Activated T-cell treated with anti-CD3 and anti-CD28 coated beads, Interleukin-2, amount 50 U/mL, for 48 hours (primary cell): ENCODE measurements around the gene CYP4Z1.
"Not testable (repeated sequence)": the region's sequence is repeated elsewhere in the genome, so short reads cannot be mapped to it uniquely, and the experiment has no call there.

Experiments
- DNase-seq, 2 experiments: peaks; one replicate each; pipeline ENCODE4 v3.0.0-alpha.2; 2020

The CYP4Z1 gene, protein sequence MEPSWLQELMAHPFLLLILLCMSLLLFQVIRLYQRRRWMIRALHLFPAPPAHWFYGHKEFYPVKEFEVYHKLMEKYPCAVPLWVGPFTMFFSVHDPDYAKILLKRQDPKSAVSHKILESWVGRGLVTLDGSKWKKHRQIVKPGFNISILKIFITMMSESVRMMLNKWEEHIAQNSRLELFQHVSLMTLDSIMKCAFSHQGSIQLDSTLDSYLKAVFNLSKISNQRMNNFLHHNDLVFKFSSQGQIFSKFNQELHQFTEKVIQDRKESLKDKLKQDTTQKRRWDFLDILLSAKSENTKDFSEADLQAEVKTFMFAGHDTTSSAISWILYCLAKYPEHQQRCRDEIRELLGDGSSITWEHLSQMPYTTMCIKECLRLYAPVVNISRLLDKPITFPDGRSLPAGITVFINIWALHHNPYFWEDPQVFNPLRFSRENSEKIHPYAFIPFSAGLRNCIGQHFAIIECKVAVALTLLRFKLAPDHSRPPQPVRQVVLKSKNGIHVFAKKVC

DNA sequence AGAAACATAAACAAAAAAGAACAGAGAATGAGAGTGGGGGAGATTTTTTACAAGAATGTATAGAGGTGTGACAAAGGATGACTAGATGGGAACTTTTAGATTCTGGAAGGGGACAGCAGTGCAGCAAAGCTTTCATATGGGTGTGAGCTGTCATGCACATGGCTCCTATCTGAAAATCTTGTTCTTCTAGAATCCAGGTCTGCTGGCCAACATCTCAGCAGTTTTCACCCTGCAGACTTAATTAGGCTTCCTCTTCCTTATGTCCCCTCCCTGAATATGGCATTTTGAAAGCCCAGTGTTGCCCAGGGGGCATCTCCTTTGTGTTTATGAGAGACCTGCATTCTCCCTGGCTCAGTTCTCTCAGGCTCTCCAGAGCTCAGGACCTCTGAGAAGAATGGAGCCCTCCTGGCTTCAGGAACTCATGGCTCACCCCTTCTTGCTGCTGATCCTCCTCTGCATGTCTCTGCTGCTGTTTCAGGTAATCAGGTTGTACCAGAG lies at the start of gene CYP4Z1:
Gene CYP4Z1, plus strand, starts transcription at position 135 of the 498 bp plus-strand sequence. Its CDS starts 260 bp downstream, at position 395.
- DNase-seq: no peak

DNA sequence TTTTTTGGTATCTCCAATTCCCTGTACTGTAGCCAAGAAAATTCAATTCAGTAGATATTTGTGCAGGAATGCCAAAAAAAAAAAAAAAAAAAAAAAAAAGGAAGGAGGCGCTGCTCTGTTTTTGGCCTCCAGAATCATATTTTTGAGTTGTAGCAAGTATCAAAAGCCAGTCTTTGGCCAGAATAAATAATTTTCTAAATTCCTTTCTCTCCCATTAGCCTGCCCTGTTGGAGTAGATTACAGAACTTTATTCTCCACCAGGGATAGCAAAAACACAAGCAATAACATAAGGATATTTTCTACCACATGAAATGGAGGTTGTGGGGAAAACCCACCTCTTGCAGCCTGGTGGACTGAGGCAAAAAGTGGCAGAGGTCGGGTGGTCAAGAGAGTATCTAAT lies 46.0 kb upstream of the CYP4Z1 start:
- DNase-seq: no peak

DNA sequence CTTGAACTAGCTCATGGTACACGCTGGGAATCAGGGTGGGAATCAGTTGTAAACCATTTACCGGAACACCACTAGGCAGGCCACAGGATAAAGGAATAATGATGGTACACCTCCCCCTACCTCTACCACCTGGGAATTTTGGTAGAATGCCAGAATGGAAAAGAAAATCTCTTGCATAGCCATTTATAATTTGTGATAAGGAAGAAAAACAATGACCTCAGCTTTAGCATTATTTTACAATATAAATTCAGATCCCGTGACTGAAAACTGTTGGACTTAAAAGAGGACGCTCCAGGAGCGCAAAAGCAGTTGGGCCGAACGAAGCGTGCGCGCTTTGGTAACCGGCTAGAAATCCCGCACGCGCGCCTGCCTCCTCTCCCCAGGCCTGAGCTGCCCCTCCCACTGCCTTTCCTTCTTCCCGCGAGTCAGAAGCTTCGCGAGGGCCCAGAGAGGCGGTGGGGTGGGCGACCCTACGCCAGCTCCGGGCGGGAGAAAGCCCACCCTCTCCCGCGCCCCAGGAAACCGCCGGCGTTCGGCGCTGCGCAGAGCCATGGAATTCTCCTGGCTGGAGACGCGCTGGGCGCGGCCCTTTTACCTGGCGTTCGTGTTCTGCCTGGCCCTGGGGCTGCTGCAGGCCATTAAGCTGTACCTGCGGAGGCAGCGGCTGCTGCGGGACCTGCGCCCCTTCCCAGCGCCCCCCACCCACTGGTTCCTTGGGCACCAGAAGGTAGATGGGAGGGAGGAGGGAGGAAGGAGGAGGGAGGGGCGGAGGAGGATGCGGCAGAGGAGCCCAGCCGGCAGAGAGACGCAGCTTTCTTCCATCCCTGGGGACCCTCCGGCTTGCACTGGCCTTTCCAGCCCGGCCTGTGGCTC lies 43.5 kb upstream of the CYP4Z1 start, which contains the start of gene CYP4X1:
Gene CYP4X1, plus strand, starts transcription at position 402 of the 873 bp plus-strand sequence. Its CDS starts 149 bp downstream, at position 551.
- no peak for DNase-seq

DNA sequence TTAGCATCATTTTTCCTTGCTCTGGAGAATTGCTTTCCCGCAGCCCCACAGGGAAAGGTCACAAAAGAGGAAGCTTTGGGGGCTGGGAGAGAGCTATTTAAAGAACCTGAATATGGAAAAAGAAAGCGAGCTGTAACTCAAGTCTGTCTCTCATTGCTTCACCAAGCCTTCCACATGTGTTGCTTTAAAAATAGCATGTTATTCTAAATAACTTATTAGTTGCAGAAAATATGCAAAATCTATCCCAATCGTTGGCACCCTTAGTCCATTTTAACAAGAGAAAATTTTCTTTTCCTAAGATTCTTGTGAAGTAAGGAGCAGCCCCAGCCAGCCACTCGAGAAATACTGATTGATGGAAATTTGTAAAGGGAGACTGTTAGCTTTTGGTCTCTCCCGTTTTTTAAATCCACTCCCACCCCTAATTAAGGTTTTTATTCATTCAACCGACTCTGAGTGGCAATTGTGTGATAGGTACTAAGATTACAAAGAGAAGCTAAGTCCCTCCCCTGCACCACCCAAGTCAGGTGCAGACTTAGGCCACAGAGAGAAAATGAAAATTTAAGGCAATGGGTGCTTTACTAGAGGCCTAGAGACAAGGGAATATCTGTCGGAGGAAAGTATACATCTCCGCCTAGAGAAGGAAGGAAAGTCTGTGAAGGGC lies 42.8 kb upstream of the CYP4Z1 start:
- no peak for DNase-seq

DNA sequence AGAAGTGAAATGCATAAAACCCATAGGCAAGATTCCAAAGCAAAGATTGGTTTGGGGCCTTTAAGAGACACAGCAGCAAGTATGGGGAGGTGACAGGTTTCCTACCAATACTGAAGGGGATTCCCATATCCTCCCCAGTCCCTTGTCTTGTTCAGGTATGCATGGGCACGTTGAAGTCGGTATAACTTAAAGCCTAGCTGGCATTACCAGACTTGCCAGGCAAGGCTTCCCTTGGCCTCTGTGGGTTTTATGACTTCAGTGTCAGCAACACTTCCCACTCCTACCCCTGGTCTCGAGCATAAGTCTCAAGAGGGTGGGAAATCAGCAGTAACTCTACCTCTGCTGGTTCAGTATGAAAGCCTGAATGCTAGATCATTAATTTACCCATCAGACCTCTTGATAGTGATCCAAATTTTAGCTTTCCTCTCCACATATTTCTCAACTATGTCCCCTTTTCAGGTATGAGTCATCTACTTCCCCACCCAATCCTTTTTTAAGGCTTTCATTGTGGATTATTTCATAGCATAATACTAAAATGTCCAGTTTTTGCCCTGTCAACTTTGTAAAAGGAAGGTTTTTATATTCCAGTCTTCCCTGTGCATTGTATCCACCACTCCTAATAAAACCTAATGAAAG lies 36.7 kb upstream of the CYP4Z1 start:
- DNase-seq: no peak

DNA sequence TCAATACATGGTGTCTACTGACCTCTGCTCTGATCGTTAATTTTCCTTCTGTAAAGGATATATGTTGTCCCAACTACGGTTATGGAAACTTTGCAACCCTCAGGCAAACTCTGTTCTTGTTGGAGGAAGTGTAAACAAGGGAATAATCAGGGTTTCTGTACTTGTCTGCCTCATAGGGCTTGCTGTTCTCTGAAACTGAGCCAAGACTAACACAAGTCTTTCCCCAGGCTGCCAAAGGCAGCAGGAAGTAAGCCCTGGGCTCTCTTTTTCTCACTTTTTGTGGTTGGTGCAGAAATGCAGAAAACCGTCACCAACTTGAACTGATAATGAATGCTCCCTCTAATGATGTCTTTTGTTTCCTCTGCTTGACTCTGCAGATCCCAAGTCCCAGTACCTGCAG lies 36.0 kb upstream of the CYP4Z1 start:
- DNase-seq: no peak

DNA sequence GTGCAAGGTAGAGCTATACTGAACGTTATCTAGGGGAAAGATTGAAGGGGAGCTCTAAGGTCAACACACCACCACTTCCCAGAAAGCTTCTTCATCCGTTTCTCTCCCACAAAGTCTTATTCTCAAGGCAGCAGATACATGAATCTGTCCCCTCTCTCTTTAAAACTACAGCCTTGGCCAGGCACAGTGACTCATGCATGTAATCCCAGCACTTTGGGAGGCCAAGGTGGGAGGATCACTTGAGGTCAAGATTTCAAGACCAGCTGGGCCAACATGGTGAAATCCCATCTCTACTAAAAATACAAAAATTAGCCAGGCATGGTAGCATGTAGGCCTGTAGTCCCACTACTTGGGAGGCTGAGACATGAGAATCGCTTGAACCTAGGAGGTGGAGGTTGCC lies 35.4 kb upstream of the CYP4Z1 start:
- DNase-seq: no peak

DNA sequence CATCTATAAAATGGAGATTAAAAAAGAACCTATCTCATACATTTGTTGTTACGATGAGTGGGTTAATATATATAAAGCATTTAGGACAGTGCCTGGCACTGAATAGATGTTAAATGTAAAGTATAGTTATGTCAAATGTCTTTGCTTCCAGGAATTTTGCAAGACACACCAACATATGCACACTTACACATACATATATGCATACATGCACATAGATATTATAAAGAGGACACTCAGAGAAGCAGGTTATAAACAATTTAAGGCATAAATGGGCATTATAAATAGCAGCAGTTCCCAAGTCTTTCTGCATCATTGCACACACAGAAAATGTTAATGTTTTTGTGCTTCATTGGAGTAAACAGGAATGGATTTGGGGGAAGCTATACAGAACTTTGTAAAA lies 30.3 kb upstream of the CYP4Z1 start:
- no peak for DNase-seq

DNA sequence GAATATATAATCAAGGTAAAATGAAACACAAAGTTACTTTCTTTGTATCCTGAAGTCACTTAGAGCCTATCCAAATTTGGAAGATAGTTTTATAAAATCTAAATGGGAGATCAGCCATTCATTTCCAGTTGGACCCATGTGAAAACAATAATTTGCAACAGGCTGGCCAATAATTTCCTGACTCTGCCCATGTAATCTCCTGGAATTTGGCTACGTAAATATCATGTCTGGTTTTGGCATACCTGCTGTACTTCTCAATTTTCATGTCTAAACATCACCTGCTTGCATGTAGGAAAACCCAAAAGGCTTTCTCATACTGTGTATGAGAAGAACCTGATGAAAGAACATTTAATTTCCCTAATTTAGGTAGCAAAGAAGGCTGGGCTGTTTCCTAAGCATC lies 7.7 kb upstream of the CYP4Z1 start:
- DNase-seq: no peak

DNA sequence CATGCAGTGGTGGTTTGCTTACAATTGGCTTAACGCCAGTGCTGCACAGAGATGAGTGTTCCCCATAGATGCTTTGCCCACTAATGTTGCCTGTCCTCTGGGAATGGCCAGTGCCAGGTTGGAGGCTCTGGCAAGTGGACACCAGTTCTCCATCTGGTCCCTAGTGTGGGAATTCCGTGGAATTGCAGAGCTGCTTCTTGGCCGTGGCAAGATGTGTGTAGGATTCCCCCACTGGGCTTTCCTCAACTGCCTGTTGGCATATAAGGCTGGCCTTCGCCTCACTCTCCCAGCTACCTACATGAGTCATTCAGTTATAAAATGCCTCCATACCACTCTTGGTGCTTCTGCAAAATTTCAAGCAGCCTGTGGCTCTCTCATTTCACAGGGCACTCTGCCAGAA lies 2.0 kb downstream of the CYP4Z1 start:
- not testable (repeated sequence) for DNase-seq

DNA sequence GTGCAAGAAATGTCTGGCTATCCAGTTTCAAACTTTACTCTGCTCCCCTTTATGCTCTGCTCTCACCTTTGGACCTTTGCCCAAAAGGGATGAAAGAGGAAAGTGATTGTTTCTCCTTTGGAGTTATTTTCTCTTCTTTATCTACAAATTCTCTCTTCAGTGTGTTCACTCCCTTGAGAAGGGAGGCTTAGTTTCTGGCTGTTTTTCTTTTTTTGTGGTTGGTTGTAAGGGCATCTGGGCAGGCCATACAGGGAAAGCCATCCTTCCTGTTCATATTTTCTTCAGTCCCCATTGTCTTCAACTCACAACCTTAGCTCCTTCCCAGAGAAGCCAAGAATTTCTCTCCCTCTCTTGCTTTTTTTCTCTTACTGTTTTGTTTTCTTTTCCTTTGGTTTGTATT lies 2.5 kb downstream of the CYP4Z1 start:
- not testable (repeated sequence) for DNase-seq

DNA sequence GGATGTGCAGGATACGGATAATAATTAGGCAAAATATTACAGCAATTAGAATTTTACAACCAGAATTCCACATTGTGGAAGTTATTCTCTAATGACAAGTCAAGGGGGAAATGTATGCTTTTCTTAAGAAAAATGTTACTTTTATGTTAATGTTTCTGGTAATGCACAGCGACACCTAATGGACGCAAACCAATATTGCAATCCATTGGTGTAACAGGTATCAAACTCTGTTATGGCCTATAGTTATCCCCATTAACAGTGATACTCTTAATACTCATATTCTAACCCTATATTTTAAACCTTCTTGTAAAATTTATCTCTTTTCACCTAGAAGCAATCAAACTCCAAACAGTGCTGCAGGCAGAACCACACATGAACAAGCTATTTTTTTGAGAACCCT lies 22.3 kb downstream of the CYP4Z1 start:
- peak in 1 of 2 experiments; percentile 18 for DNase-seq

DNA sequence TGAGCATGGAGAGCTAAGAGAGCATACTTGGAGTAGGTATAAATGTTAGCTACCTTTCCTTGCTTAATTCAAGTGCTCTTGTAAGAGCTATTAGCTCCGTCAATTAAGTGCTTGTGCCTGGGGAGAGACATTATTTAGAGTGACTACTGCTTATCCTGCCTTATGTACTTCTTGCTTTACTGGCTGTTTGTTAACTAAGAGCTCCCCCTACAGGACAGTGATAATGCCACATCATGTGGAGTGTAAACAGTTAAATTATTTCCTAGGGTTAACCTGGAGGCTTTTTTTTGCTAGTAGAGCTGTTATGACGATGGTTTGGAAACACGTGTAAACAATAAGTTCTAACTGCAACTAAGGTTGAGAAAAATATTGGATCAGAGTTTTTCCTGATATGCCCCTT lies 24.4 kb downstream of the CYP4Z1 start:
- DNase-seq: not testable (repeated sequence)

DNA sequence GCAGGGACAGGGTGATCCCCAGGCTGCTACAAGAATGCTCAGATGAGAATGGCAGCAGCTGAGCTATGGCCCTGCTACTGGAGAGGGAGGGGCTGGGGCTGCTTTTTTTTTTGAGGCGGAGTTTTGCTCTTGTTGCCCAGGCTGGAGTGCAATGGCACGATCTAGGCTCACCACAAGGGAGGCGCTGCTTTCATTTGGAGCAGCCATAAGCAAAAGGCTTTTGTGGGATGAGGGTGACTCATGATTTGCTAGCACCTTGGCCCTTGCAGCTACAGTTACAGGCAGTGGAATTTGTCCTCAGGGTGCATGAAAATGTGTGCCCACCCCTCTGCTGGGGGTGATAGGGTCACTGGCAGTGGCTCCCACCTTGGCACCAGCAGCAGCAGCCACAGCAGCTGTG lies 37.8 kb downstream of the CYP4Z1 start:
- no peak for DNase-seq

DNA sequence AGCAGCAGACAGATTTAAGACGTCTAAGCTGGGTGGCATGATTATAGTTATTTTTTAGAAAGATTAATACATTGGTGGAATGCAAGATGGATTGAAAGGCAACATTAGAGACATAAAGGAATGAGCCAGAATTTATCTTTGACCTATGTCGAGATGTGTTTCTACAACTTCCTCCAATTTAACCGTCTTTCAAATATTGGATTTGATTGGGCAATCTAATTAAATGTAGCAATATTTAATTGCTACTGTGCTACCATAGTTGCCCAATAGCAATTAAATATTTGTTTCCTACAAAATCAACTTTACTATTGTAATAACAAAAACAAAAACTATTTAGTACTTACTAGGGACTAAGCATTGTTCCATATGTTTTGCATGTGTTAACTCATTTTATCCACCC lies 39.8 kb downstream of the CYP4Z1 start:
- DNase-seq: no peak

DNA sequence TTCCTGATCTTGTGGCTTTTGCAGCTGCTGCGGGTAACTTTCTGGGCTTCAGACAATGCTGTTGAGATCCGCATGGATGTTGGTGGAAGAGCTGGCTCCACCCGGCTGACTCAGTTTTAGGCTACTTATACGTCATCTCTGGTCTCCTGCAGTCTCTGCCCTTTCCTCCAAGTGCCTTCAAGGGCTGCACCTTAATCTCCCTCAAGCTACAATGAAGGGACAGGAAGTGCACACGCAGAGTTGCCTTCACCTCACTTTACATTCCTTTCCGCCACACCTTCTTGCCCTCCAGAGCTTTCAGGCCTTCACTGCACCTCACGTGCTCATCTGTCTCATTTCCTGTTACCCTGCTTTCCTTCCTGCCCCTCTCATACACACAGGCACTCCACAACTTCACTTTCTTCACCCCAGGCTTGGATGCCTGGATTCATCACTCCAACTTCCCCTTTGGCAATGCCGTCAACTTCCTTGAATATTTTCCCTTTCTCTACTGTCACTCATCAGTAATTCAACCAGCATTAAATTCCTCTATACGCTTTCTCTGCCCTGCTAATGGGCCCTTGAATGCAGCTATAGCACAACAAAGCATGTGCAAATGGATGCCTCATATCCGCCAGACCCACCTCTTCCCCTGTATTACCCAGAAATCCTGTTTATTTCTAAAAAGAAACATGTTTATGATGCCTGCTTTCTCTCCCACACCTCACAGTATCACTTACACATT lies 41.0 kb downstream of the CYP4Z1 start:
- not testable (repeated sequence) for DNase-seq

DNA sequence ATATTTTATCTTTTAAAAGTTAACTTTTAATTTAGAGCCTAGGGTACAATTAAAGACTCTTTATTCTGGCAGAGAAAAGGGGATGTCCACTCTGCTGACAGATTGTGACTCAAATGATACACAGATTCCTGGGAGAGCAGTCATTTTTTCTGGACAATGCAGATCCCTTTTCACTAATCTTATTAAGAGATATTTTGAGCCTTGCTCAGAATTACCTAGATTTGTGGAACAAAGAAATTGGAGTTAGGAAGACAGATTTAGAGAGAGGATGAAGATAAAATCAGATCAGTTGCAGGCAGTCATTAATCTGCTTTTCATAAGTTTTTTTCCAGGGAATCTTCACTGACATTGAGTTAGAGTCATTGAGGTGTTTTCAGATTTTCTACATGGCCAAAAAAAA lies 42.5 kb downstream of the CYP4Z1 start:
- DNase-seq: not testable (repeated sequence)

DNA sequence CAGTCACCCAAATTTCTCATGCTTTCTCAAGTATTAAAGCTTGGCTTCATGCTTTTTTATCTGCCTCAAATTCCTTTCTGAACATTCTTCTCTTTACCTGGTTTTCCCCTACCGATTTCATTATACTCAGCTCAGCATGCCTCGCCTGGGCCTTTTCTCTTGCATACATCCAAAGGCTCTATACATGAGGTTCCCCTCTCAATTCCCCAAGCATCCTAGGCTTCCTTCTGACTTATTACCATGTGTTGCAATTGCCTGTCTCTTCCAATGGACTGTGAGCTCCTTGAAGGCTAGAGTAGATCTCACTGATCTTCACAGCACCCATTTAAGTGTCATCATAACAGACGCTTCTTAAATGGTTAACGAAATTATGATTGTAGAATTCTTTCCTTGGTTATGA lies 46.1 kb downstream of the CYP4Z1 start:
- DNase-seq: no peak

DNA sequence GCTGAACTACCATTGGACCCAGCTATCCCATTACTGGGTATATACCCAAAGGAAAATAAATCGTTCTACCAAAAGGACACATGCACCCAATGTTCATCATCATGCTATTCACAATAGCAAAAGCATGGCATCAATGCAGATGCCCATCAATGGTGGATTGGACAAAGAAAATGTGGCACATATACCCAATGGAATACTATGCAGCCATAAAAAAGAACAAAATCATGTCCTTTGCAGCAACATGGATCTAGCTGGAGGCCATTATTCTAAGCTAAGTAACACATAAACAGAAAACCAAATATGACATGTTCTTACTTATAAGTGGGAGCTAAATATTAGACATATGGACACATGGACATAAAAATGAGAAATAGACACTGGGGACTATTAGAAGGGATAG lies 54.0 kb downstream of the CYP4Z1 start:
- DNase-seq: not testable (repeated sequence)

DNA sequence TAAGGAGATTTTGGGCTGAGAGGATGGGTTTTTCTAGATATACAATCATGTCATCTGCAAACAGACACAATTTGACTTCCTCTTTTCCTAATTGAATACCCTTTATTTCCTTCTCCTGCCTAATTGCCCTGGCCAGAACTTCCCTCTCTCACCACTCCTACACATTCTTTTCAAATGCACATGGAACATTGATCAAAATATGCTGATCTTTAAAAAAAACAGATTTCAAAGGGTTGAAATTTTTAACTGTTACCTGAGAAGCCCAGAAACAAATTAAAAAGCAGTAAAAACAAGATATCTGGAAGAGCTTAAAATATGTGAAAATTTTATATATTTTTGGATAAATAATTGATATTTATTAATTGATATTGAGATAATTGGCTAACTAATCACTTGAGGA lies 57.8 kb downstream of the CYP4Z1 start:
- DNase-seq: not testable (repeated sequence)

DNA sequence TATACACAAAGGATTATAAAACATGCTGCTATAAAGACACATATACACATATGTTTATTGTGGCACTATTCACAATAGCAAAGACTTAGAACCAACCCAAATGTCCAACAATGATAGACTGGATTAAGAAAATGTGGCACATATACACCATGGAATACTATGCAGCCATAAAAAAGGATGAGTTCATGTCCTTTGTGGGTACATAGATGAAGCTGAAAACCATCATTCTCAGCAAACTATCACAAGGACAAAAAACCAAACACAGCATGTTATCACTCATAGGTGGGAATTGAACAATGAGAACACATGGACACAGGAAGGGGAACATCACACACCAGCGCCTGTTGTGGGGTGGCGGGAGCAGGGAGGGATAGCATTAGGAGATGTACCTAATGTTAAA lies 60.0 kb downstream of the CYP4Z1 start:
- not testable (repeated sequence) for DNase-seq

DNA sequence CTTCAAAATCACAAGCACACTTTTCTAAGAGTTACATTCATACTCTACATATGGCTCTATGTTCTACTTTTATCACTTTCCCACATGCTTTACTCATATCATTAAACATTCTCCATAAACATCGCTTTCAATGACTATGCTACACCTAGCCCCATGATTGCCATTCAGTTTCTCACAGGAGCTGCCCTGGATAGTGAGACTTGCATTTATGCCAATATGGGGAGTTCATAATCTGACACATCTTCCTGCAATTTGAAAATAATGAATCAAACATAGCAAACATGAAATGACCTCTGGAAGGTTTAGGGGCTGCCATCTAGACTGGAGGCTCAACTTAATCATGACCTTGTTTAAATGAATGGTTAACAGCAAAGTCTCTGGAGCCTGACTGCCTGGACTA lies 61.2 kb downstream of the CYP4Z1 start:
- DNase-seq: no peak
